Thymus (tissue), 14 donors: ENCODE results near the gene MXI1. TPM values are rescaled to one million over a fixed set of nuclear protein-coding genes. Genes with fewer than 3 reads are reported as not detected.

ENCODE experiments used
- DNase-seq, 9 donors: peaks; one replicate each; pipeline ENCODE4 v3.0.0-alpha.2; 2013; ENCODE audit warnings: low spot score in 9 of 9, low read depth in 6 of 9, missing footprints in 1 of 9
- H3K27ac ChIP-seq, 2 donors: one replicate each; pipeline ENCODE4 v1.5.1; 2013; ENCODE audit warnings: control low read depth in 1 of 2, low read depth in 1 of 2, low read length in 1 of 2, mild to moderate bottlenecking in 1 of 2, moderate library complexity in 1 of 2
- H3K27me3 ChIP-seq, 2 donors: one replicate each; pipeline ENCODE4 v1.5.1; 2013; ENCODE audit warnings: low read length in 1 of 2; ENCODE audit not compliant: control insufficient read depth in 2 of 2, insufficient read depth in 1 of 2
- H3K36me3 ChIP-seq, 2 donors: one replicate each; pipeline ENCODE4 v1.5.1; 2013; ENCODE audit warnings: low read length in 1 of 2, mild to moderate bottlenecking in 1 of 2, moderate library complexity in 1 of 2; ENCODE audit not compliant: control insufficient read depth in 2 of 2, insufficient read depth in 2 of 2
- H3K4me1 ChIP-seq, 2 donors: one replicate each; pipeline ENCODE4 v1.5.1; 2013; ENCODE audit warnings: low read length in 2 of 2; ENCODE audit not compliant: control insufficient read depth in 2 of 2, insufficient read depth in 2 of 2
- H3K4me3 ChIP-seq, 2 donors: one replicate each; pipeline ENCODE4 v1.5.1; 2013; ENCODE audit warnings: low read length in 2 of 2, control low read depth in 1 of 2, mild to moderate bottlenecking in 1 of 2
- H3K9me3 ChIP-seq, 2 donors: one replicate each; pipeline ENCODE4 v1.5.1; 2013; ENCODE audit warnings: low read length in 1 of 2, mild to moderate bottlenecking in 1 of 2; ENCODE audit not compliant: control insufficient read depth in 2 of 2, insufficient read depth in 1 of 2
- WGBS: extraction: QIAGEN DNeasy Blood & Tissue Kit; methylation state at CpG from one replicate; pipeline ENCODE4 v1.1.7; 2013; 5-methylcytosine and 5-hydroxymethylcytosine counted together
- long read RNA-seq, 10 donors: transcript quantifications; one replicate each; lab custom pipeline, GENCODE V29; 2026
- polyA plus RNA-seq: library from polyadenylated mRNA; stranded (reverse); fragments of 200-250 nt; gene quantifications from one replicate; pipeline ENCODE4 v1.2.3, GENCODE V29; 2013
- total RNA-seq: library from RNA; stranded (reverse); fragments of 120-200 nt; gene quantifications from one replicate; pipeline ENCODE4 v1.2.4, GENCODE V29; 2013
- donor health status: healthy.

MXI1 gene
- total RNA-seq: 14.7 TPM
- polyA plus RNA-seq: 44.1 TPM
- long read RNA-seq, donor 1, partial matches to known transcripts: 0 of 1 reads
- long read RNA-seq, donor 1, other reads (novel, unspliced or antisense): 0 of 1 reads
- long read RNA-seq, donor 2: 0 reads
- long read RNA-seq, donor 3, partial matches to known transcripts: 32 of 52 reads
- long read RNA-seq, donor 3, other reads (novel, unspliced or antisense): 15 of 52 reads
- long read RNA-seq, donor 4, partial matches to known transcripts: 0 of 4 reads
- long read RNA-seq, donor 4, other reads (novel, unspliced or antisense): 0 of 4 reads
- long read RNA-seq, donor 5, transcript MXI1-202 (6 exons, 3,470 nt): major isoform, 5 of 9 reads
- long read RNA-seq, donor 5, partial matches to known transcripts: 0 of 9 reads
- long read RNA-seq, donor 5, other reads (novel, unspliced or antisense): 0 of 9 reads
- long read RNA-seq, donor 6, partial matches to known transcripts: 0 of 2 reads
- long read RNA-seq, donor 6, other reads (novel, unspliced or antisense): 0 of 2 reads
- long read RNA-seq, donor 7, partial matches to known transcripts: 0 of 5 reads
- long read RNA-seq, donor 7, other reads (novel, unspliced or antisense): 0 of 5 reads
- long read RNA-seq, donor 8, partial matches to known transcripts: 0 of 4 reads
- long read RNA-seq, donor 8, other reads (novel, unspliced or antisense): 0 of 4 reads
- long read RNA-seq, donor 9, partial matches to known transcripts: 0 of 2 reads
- long read RNA-seq, donor 9, other reads (novel, unspliced or antisense): 0 of 2 reads
- long read RNA-seq, donor 10, partial matches to known transcripts: 0 of 8 reads
- long read RNA-seq, donor 10, other reads (novel, unspliced or antisense): 0 of 8 reads

GRCh38 chr10:110207011-110207804 is at the start of gene MXI1:
MXI1 (plus strand) TSS chr10:110207605; CDS start chr10:110207809, 204 bp downstream.
- peak in 4 of 9 donors; percentile 32 to 61 (median 42) for DNase-seq
- WGBS: 5% methylated on average over 37 of the region's 37 CpGs
- H3K4me1 ChIP-seq: peaks cover 12 to 50% of the 10 kb centered on the region in 2 donors

GRCh38 chr10:110158051-110159005 is 49.1 kb upstream of the MXI1 start:
- no peak for DNase-seq
- WGBS: 84% methylated on average over 11 of the region's 11 CpGs
- peaks cover 4 to 10% of the 10 kb centered on the region in 2 donors for H3K4me1 ChIP-seq

More at GRCh38 chr10:110207011-110207804, at the start of gene MXI1:
- peak within 1 kb of the TSS; percentile 55 to 71 for H3K27ac ChIP-seq
- H3K9me3 ChIP-seq: peaks cover 0 to 3% of the 10 kb centered on the region in 2 donors
- H3K4me3 ChIP-seq: peak within 1 kb of the TSS; percentile 61 to 65
- peaks cover 14 to 89% of the 10 kb centered on the region in 2 donors for H3K27me3 ChIP-seq
- H3K36me3 ChIP-seq: no peaks in the 10 kb centered on the region

GRCh38 chr10:110160081-110160480 is 47.3 kb upstream of the MXI1 start:
- no peak for DNase-seq
- H3K4me3 ChIP-seq: no peak overlapping the region
- no peak overlapping the region for H3K27ac ChIP-seq
- H3K27me3 ChIP-seq: peaks cover 11 to 74% of the 10 kb centered on the region in 2 donors
- H3K9me3 ChIP-seq: no peaks in the 10 kb centered on the region
- no peaks in the 10 kb centered on the region for H3K36me3 ChIP-seq
- peaks cover 4 to 10% of the 10 kb centered on the region in 2 donors for H3K4me1 ChIP-seq
- WGBS: 96% methylated on average over 4 of the region's 4 CpGs

More at GRCh38 chr10:110158051-110159005, 49.1 kb upstream of the MXI1 start:
- Histone ChIP-seq H3K9me3 (no peaks in the 10 kb centered on the region), H3K27me3 (peaks cover 11 to 68% of the 10 kb centered on the region in 2 donors), H3K27ac (no peak overlapping the region), H3K36me3 (no peaks in the 10 kb centered on the region), H3K4me3 (no peak overlapping the region)

- Histone ChIP-seq H3K4me1 (peaks cover 4 to 10% of the 10 kb centered on the region in 2 donors), H3K27me3 (peaks cover 11 to 76% of the 10 kb centered on the region in 2 donors), H3K27ac (no peak overlapping the region), H3K36me3 (no peaks in the 10 kb centered on the region), H3K9me3 (no peaks in the 10 kb centered on the region), H3K4me3 (no peak overlapping the region)
- no peak for DNase-seq
Measured at GRCh38 chr10:110160522-110160921, 46.9 kb upstream of the MXI1 start.

GRCh38 chr10:110162741-110163145 is 44.7 kb upstream of the MXI1 start:
- Histone ChIP-seq H3K27ac (no peak overlapping the region), H3K27me3 (peaks cover 20 to 78% of the 10 kb centered on the region in 2 donors), H3K4me1 (no peaks in the 10 kb centered on the region), H3K4me3 (no peak overlapping the region), H3K36me3 (no peaks in the 10 kb centered on the region), H3K9me3 (no peaks in the 10 kb centered on the region)
- DNase-seq: no peak
- WGBS: 35% methylated on average over 6 of the region's 6 CpGs

GRCh38 chr10:110163192-110163773 is 44.1 kb upstream of the MXI1 start:
- Histone ChIP-seq H3K4me1 (no peaks in the 10 kb centered on the region), H3K4me3 (no peak overlapping the region), H3K9me3 (no peaks in the 10 kb centered on the region), H3K36me3 (no peaks in the 10 kb centered on the region), H3K27me3 (peaks cover 22 to 78% of the 10 kb centered on the region in 2 donors), H3K27ac (no peak overlapping the region)
- 74% methylated on average over 5 of the region's 5 CpGs for WGBS
- no peak for DNase-seq

GRCh38 chr10:110163841-110164240 is 43.6 kb upstream of the MXI1 start:
- Histone ChIP-seq H3K27me3 (peaks cover 21 to 78% of the 10 kb centered on the region in 2 donors), H3K4me3 (no peak overlapping the region), H3K4me1 (no peaks in the 10 kb centered on the region), H3K27ac (no peak overlapping the region), H3K36me3 (no peaks in the 10 kb centered on the region), H3K9me3 (no peaks in the 10 kb centered on the region)
- WGBS: 65% methylated on average over 4 of the region's 4 CpGs
- DNase-seq: no peak
